PFSK-1 (cell line): ENCODE data around the gene PPM1H.

ENCODE experiments used
- FOXP2 ChIP-seq: optimal IDR thresholded peaks from 2 replicates; pipeline ENCODE3; 2011; ENCODE audit warnings: borderline replicate concordance, control low read depth, inconsistent platforms; ENCODE audit not compliant: insufficient read depth; ENCODE audit errors: extremely low read length, extremely low read depth
- POLR2AphosphoS5 ChIP-seq: IDR thresholded peaks from 2 replicates; pipeline ENCODE4 v1.6.1; 2012; ENCODE audit warnings: low read depth, mild to moderate bottlenecking, control low read depth, low read length, moderate library complexity
- REST ChIP-seq, 2 experiments: IDR thresholded peaks; 2 replicates each; pipeline versions ENCODE4 v1.6.1 to v1.8.0; 2011 to 2012; ENCODE audit warnings: low read depth in 2 of 2, low read length in 2 of 2, control low read depth in 1 of 2, inconsistent platforms in 1 of 2, mild to moderate bottlenecking in 1 of 2, moderate library complexity in 1 of 2; ENCODE audit not compliant: insufficient read depth in 1 of 2
- SIN3A ChIP-seq: IDR thresholded peaks from 2 replicates; pipeline ENCODE4 v1.6.1; 2012; ENCODE audit warnings: mild to moderate bottlenecking, low read length, moderate library complexity, borderline replicate concordance; ENCODE audit not compliant: insufficient read depth
- TAF1 ChIP-seq: IDR thresholded peaks from 2 replicates; pipeline ENCODE4 v1.6.1; 2012; ENCODE audit warnings: low read length, control low read depth, borderline replicate concordance; ENCODE audit not compliant: insufficient read depth

- TF ChIP-seq POLR2AphosphoS5 (no peak), TAF1 (no peak), REST (IDR thresholded peaks at IDR 0.05; ENCODE audit: insufficient read depth in 1 of 2, low read depth in 2 of 2, low read length in 2 of 2) (no peak), SIN3A (no peak), FOXP2 (no peak)
Observed at GRCh38 chr12:62738105-62738504, 196.8 kb downstream of the PPM1H start.
